ENCODE measurements around the gene STK35. TPM values are rescaled to one million over a fixed set of nuclear protein-coding genes. Genes with fewer than 3 reads are reported as not detected.

Gene STK35
- total and polyA plus RNA-seq, 9 donors, result 5.8 to 11.1 (median 8.3) TPM

- Histone ChIP-seq H3K36me3 (ENCODE audit: control insufficient read depth, insufficient read depth, low read length) (no peaks in the 10 kb centered on the region), H3K9me3 (replicated peaks; ENCODE audit: control insufficient read depth, low read depth, low read length) (no peaks in the 10 kb centered on the region), H3K27ac (ENCODE audit: low read length) (no peak overlapping the region), H3K4me1 (ENCODE audit: control insufficient read depth, insufficient read depth, low read length) (no peaks in the 10 kb centered on the region), H3K4me3 (ENCODE audit: low read length) (no peak overlapping the region), H3K27me3 (ENCODE audit: control insufficient read depth, insufficient read depth, low read length) (peaks cover 14% of the 10 kb centered on the region)
- no peak for DNase-seq
- no CpG with 5 or more reads among the region's 5 CpGs for WGBS (ENCODE audit: insufficient coverage)
These were observed 16.9 kb upstream of the STK35 start for GRCh38 chr20:2084703-2085102.

- Histone ChIP-seq H3K27me3 (ENCODE audit: control insufficient read depth, insufficient read depth, low read length) (peaks cover 11% of the 10 kb centered on the region), H3K27ac (ENCODE audit: low read length) (no peak overlapping the region), H3K4me1 (ENCODE audit: control insufficient read depth, insufficient read depth, low read length) (no peaks in the 10 kb centered on the region), H3K9me3 (replicated peaks; ENCODE audit: control insufficient read depth, low read depth, low read length) (no peaks in the 10 kb centered on the region), H3K36me3 (ENCODE audit: control insufficient read depth, insufficient read depth, low read length) (no peaks in the 10 kb centered on the region), H3K4me3 (ENCODE audit: low read length) (no peak overlapping the region)
- WGBS (ENCODE audit: insufficient coverage), result 27% methylated on average over 4 of the region's 11 CpGs
- peak; percentile 14 for DNase-seq
These were observed 15.2 kb upstream of the STK35 start for GRCh38 chr20:2086177-2086979.

GRCh38 chr20:2086980-2087377 is 14.6 kb upstream of the STK35 start:
- Histone ChIP-seq H3K4me3 (ENCODE audit: low read length) (no peak overlapping the region), H3K27ac (ENCODE audit: low read length) (no peak overlapping the region), H3K36me3 (ENCODE audit: control insufficient read depth, insufficient read depth, low read length) (no peaks in the 10 kb centered on the region), H3K27me3 (ENCODE audit: control insufficient read depth, insufficient read depth, low read length) (peaks cover 11% of the 10 kb centered on the region), H3K9me3 (replicated peaks; ENCODE audit: control insufficient read depth, low read depth, low read length) (no peaks in the 10 kb centered on the region), H3K4me1 (ENCODE audit: control insufficient read depth, insufficient read depth, low read length) (no peaks in the 10 kb centered on the region)
- DNase-seq, result no peak
- 60% methylated on average over 1 of the region's 2 CpGs for WGBS (ENCODE audit: insufficient coverage)

GRCh38 chr20:2088891-2089290 is 12.7 kb upstream of the STK35 start:
- Histone ChIP-seq H3K9me3 (replicated peaks; ENCODE audit: control insufficient read depth, low read depth, low read length) (no peaks in the 10 kb centered on the region), H3K27me3 (ENCODE audit: control insufficient read depth, insufficient read depth, low read length) (peaks cover 14% of the 10 kb centered on the region), H3K36me3 (ENCODE audit: control insufficient read depth, insufficient read depth, low read length) (no peaks in the 10 kb centered on the region), H3K4me3 (ENCODE audit: low read length) (no peak overlapping the region), H3K27ac (ENCODE audit: low read length) (no peak overlapping the region), H3K4me1 (ENCODE audit: control insufficient read depth, insufficient read depth, low read length) (no peaks in the 10 kb centered on the region)
- DNase-seq, result no peak
- no CpG with 5 or more reads among the region's 2 CpGs for WGBS (ENCODE audit: insufficient coverage)

GRCh38 chr20:2089447-2089846 is 12.2 kb upstream of the STK35 start:
- Histone ChIP-seq H3K27me3 (ENCODE audit: control insufficient read depth, insufficient read depth, low read length) (peaks cover 16% of the 10 kb centered on the region), H3K9me3 (replicated peaks; ENCODE audit: control insufficient read depth, low read depth, low read length) (no peaks in the 10 kb centered on the region), H3K4me3 (ENCODE audit: low read length) (no peak overlapping the region), H3K36me3 (ENCODE audit: control insufficient read depth, insufficient read depth, low read length) (no peaks in the 10 kb centered on the region), H3K4me1 (ENCODE audit: control insufficient read depth, insufficient read depth, low read length) (no peaks in the 10 kb centered on the region), H3K27ac (ENCODE audit: low read length) (no peak overlapping the region)
- WGBS (ENCODE audit: insufficient coverage), result 90% methylated on average over 2 of the region's 5 CpGs
- no peak for DNase-seq

- Histone ChIP-seq H3K36me3 (ENCODE audit: control insufficient read depth, insufficient read depth, low read length) (no peaks in the 10 kb centered on the region), H3K9me3 (replicated peaks; ENCODE audit: control insufficient read depth, low read depth, low read length) (no peaks in the 10 kb centered on the region), H3K27me3 (ENCODE audit: control insufficient read depth, insufficient read depth, low read length) (peaks cover 22% of the 10 kb centered on the region), H3K4me3 (ENCODE audit: low read length) (no peak overlapping the region), H3K27ac (ENCODE audit: low read length) (no peak overlapping the region), H3K4me1 (ENCODE audit: control insufficient read depth, insufficient read depth, low read length) (no peaks in the 10 kb centered on the region)
- no peak for DNase-seq
- WGBS (ENCODE audit: insufficient coverage), result no CpG with 5 or more reads among the region's 4 CpGs
These were observed 8.4 kb upstream of the STK35 start for GRCh38 chr20:2093159-2093781.

- no peaks in the 10 kb centered on the region for H3K9me3 ChIP-seq (replicated peaks; ENCODE audit: control insufficient read depth, low read depth, low read length)
- no peak for DNase-seq
- no peak overlapping the region for H3K4me3 ChIP-seq (ENCODE audit: low read length)
- H3K27me3 ChIP-seq (ENCODE audit: control insufficient read depth, insufficient read depth, low read length), result peaks cover 22% of the 10 kb centered on the region
- WGBS (ENCODE audit: insufficient coverage), result 51% methylated on average over 7 of the region's 8 CpGs
- no peaks in the 10 kb centered on the region for H3K36me3 ChIP-seq (ENCODE audit: control insufficient read depth, insufficient read depth, low read length)
- no peak overlapping the region for H3K27ac ChIP-seq (ENCODE audit: low read length)
- H3K4me1 ChIP-seq (ENCODE audit: control insufficient read depth, insufficient read depth, low read length), result no peaks in the 10 kb centered on the region
These were observed 7.7 kb upstream of the STK35 start for GRCh38 chr20:2093883-2094282.

GRCh38 chr20:2101865-2102584 is 398 bp downstream of the STK35 start:
- under 1% methylated on average over 61 of the region's 64 CpGs for WGBS (ENCODE audit: insufficient coverage)
- no peaks in the 10 kb centered on the region for H3K27me3 ChIP-seq (ENCODE audit: control insufficient read depth, insufficient read depth, low read length)
- peaks cover 25% of the 10 kb centered on the region for H3K4me1 ChIP-seq (ENCODE audit: control insufficient read depth, insufficient read depth, low read length)

GRCh38 chr20:2102585-2103460 is 1.2 kb downstream of the STK35 start:
- Histone ChIP-seq H3K27ac (ENCODE audit: low read length) (peak overlapping the region; percentile 99), H3K36me3 (ENCODE audit: control insufficient read depth, insufficient read depth, low read length) (peaks cover 22% of the 10 kb centered on the region), H3K4me1 (ENCODE audit: control insufficient read depth, insufficient read depth, low read length) (peaks cover 25% of the 10 kb centered on the region), H3K4me3 (ENCODE audit: low read length) (peak overlapping the region; percentile 90), H3K27me3 (ENCODE audit: control insufficient read depth, insufficient read depth, low read length) (no peaks in the 10 kb centered on the region), H3K9me3 (replicated peaks; ENCODE audit: control insufficient read depth, low read depth, low read length) (no peaks in the 10 kb centered on the region)
- WGBS (ENCODE audit: insufficient coverage), result under 1% methylated on average over 95 of the region's 95 CpGs
- DNase-seq, result peak; percentile 96

More at GRCh38 chr20:2101865-2102584, 398 bp downstream of the STK35 start:
- Histone ChIP-seq H3K9me3 (replicated peaks; ENCODE audit: control insufficient read depth, low read depth, low read length) (no peaks in the 10 kb centered on the region), H3K27ac (ENCODE audit: low read length) (peak overlapping the region; percentile 99), H3K4me3 (ENCODE audit: low read length) (peak overlapping the region; percentile 90), H3K36me3 (ENCODE audit: control insufficient read depth, insufficient read depth, low read length) (peaks cover 15% of the 10 kb centered on the region)
- peak; percentile 97 for DNase-seq

Data from muscle of leg (tissue), 11 donors.